CD4-positive, alpha-beta T cell treated with Interleukin-1 beta for 1 hour (primary cell): ENCODE data around the gene ZNF805.
A peak's percentile ranks its signal among the peaks of the same experiment; 100 is the strongest.
"Not testable (repeated sequence)": the region's sequence is repeated elsewhere in the genome, so short reads cannot be mapped to it uniquely, and the experiment has no call there.

Experiments
- DNase-seq, 2 donors: peaks; one replicate each; pipeline ENCODE4 v3.0.0-alpha.2; 2020 to 2022

ZNF805 gene

DNA sequence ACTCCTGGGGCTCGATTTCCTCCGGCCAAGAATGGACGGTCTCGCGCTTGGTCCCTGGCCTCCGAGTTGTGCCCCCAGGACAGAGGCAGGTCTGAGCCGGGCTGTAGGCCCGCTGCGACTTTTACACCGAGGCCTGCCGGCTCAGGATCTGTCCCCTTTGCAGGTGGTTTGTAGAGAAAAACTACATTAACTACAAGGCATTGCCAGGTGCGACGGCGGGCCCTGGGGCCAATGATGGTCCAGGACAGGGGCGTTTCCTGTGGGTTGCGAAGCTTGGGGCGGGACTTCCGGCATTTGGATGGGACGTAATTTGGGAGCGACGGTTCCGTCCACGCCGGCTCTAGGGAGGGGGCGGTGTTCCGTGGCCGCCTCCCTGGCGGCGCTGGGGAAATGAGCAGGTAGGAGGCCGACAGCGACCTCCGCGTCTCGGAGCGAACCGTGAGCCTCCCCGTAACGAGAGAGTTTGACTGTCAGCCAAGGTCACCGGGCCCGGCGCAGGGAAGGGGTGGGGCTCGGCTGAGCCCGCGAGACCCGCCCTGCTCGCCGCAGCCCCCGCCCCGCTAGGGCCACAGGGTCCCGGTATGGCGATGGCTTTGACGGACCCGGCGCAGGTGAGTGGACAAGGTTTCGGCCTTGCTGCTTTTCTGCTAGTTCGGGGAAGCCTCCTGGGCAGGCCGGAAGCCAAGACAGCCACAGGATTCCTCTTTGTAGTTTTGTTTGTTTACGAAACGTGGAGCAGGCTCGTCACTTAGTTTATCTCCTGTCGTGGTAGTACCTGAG is at the start of gene ZNF805:
ZNF805 (plus strand) TSS at position 322 of the 780 bp plus-strand sequence; CDS start at position 582, 260 bp downstream.
- DNase-seq: peak; percentile 96 to 97

- peak; percentile 87 for DNase-seq
Observed at GRCh38 chr19:57191141-57192076, 49.0 kb upstream of the ZNF805 start, which contains the start of gene ZNF264. TSS of gene ZNF264 (plus strand) at chr19:57191500. CDS start at chr19:57191914, 414 bp downstream.

- DNase-seq: no peak
Observed at GRCh38 chr19:57192077-57192420, 48.4 kb upstream of the ZNF805 start.

DNA sequence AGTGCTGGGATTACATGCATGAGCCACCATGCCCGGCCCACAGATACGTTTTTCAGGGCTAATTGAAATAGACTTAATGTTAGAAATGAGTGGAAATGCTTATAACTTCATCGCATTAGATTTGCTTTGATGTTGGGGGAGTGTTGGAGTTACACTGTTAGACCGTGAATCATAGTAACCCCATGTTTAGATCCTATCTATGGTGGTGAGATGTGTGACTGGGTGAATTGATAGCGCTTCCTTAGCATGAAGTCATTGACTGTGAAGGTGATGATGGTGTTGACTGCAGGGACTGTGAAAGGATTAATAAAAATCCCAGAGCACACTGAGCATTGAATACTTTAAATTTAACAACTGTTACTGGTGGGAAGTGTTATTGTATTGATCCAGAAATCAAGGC is 47.4 kb upstream of the ZNF805 start:
- no peak for DNase-seq

GRCh38 chr19:57197874-57198273 is 42.6 kb upstream of the ZNF805 start:
- not testable (repeated sequence) for DNase-seq

DNA sequence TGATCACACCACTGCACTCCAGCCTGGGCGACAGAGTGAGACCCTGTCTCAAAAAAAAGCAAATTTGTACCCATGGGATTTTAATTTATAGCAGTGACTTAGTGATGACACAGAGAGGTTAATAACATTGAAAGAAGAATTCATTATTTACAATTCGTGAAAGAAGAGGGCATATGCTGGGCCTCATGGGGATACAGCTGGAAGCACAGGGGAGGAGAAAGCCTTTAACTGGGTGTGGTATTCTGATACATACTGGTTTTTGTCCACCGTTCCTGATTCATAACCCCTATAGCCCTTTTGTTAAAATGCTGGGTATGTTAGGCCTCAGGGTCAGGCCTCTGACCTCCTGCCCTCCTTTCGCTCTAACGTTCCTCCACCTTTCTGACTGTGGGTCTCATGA is 38.3 kb upstream of the ZNF805 start:
- no peak for DNase-seq

GRCh38 chr19:57210381-57210780 is 30.1 kb upstream of the ZNF805 start:
- no peak for DNase-seq

GRCh38 chr19:57212109-57212508 is 28.3 kb upstream of the ZNF805 start:
- DNase-seq: no peak

GRCh38 chr19:57227502-57227901 is 12.9 kb upstream of the ZNF805 start:
- DNase-seq: no peak

DNA sequence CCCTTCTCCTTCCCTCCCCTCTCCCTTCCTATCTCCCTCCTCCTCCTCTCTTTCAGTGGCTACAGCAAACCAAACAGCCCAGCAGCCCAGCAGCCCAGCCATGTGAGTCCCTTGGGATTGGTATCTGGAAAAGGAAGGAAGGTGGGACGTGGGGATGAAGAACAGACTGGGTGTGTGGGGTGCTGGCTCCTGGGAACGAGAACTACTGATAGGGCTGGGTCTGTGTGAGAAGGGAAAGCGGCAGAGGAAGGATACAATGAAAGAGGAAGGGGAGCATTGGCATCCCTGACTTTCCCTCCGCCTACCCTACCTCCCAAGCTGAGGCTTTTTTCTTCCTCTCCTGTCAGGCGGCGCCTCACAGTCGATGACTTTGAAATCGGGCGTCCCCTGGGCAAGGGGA is 8.7 kb upstream of the ZNF805 start:
- no peak for DNase-seq

DNA sequence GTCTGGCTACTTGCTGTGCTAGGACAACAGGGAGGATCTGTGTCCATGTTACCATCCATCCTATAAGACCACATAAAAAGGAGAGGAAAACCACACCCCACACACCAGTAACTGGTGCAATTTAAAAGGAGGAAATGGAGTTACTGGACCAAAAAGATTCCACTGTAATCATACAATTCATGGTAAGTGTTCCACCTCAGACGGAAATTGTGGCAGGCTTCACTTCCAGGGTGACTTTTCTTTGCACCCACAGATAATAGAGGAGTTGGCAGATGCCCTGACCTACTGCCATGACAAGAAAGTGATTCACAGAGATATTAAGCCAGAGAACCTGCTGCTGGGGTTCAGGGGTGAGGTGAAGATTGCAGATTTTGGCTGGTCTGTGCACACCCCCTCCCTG is 7.2 kb upstream of the ZNF805 start:
- DNase-seq: no peak

DNA sequence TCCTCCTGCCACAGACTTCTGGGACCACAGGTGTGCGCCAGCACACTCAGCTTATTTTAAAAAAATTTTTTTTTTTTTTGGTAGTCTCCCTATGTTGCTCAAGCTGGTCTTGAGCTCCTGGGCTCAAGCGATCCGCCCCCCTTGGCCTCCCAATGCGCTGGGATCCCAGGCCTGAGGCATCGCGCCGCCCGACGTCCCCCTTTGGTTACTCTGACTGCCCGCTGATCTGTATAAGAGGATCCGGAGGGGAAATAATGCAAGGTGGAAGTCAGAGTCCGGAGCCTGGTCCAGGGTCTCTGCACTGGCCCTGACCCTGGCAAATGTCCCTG is 486 bp upstream of the ZNF805 start:
- no peak for DNase-seq

GRCh38 chr19:57241176-57241575 is 744 bp downstream of the ZNF805 start:
- DNase-seq: no peak

DNA sequence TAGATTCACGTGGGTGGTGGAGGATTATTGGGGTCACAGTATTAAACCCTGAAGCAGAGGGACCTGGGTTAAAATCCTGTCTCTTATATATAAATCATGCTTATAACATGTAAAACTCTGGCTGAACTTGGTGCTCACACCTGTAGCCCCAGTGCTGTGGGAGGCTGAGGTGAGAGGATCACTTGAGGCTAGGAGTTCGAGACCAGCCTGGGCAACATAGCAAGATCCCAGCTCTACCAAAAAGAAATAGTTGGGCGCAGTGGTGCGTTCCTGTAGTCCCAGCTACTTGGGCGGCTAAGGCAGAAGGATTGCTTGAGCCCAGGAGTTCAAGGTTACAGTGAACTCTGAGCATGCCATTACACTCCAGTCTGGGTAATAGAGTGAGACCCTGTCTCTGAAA is 2.4 kb downstream of the ZNF805 start:
- DNase-seq: no peak

GRCh38 chr19:57244513-57244912 is 4.1 kb downstream of the ZNF805 start:
- DNase-seq: no peak

GRCh38 chr19:57245066-57245465 is 4.6 kb downstream of the ZNF805 start:
- no peak for DNase-seq

- no peak for DNase-seq
Observed at GRCh38 chr19:57245959-57246358, 5.5 kb downstream of the ZNF805 start.

DNA sequence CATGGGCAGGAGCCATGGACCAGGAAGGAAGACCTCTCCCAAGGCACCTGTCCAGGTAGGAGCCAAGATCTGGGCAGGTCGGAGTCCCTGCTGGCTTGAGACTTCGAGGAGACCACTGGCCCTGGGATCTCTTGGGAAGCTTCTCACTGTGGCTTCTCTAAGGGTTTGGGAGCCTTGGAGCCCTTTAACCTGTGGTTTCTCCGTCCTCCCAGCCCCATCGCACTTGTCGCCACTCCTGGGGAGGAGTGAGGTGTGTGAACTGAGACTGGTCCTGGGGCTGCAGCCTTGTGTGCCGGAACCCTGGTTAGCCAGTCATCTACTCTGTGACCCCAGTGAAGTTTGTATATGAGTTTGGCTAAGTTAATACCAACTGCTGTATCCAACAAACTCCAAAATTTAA is 8.2 kb downstream of the ZNF805 start:
- DNase-seq: no peak

- no peak for DNase-seq
Observed at GRCh38 chr19:57249329-57249728, 8.9 kb downstream of the ZNF805 start.

GRCh38 chr19:57253767-57254166 is 13.3 kb downstream of the ZNF805 start:
- DNase-seq: not testable (repeated sequence)

DNA sequence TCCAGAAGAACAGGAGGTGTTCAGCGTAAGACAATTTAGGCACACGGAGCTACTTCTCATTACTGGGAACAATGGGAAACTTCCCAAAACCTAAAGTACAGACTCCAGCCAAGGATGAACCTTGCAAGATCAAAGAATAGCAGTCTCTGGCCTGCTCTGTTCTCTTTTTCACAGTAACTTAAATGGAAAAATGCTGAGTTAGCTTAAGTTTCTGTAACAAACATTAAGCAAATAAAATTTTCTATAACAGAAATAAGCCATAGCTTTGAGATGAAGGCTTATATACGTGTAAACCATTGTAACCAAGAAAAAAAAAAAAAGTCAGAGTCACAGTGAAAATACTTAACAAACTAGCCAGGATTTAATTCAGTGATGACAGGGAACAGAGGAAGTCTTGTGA is 21.6 kb downstream of the ZNF805 start:
- no peak for DNase-seq

DNA sequence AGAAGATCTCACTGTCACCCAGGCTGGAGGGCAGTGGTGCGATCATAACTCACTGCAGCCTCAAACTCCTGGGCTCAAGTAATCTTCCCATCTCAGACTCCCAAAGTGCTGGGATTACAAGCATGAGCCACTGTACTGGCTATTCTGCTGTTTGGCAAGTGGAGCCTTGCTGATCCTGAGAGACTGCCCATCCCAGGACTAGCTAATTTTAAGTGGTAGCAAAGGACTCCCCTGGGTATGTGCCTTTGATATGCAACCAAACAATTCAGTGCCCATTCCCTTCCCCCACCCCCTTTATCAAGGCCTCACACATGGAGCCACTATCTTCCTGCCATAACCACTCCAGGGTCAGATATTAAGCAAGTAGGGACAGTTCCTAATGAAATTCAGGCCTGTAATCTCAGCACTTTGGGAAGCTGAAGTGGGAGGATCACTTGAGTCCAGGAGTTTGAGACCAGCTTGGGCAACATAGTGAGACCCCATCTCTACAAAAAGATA is 22.9 kb downstream of the ZNF805 start:
- DNase-seq: no peak

- DNase-seq: no peak
Observed at GRCh38 chr19:57267291-57267690, 26.9 kb downstream of the ZNF805 start.
